GM18520 (cell line): ENCODE data around the gene METRNL.
"Not testable (repeated sequence)": the region's sequence is repeated elsewhere in the genome, so short reads cannot be mapped to it uniquely, and the experiment has no call there.

Experiments
- ATAC-seq: cut with Tn5 transposase; IDR thresholded peaks from one replicate; pipeline ENCODE4 v1.9.1; 2021; ENCODE audit not compliant: unreplicated experiment

The METRNL gene

DNA sequence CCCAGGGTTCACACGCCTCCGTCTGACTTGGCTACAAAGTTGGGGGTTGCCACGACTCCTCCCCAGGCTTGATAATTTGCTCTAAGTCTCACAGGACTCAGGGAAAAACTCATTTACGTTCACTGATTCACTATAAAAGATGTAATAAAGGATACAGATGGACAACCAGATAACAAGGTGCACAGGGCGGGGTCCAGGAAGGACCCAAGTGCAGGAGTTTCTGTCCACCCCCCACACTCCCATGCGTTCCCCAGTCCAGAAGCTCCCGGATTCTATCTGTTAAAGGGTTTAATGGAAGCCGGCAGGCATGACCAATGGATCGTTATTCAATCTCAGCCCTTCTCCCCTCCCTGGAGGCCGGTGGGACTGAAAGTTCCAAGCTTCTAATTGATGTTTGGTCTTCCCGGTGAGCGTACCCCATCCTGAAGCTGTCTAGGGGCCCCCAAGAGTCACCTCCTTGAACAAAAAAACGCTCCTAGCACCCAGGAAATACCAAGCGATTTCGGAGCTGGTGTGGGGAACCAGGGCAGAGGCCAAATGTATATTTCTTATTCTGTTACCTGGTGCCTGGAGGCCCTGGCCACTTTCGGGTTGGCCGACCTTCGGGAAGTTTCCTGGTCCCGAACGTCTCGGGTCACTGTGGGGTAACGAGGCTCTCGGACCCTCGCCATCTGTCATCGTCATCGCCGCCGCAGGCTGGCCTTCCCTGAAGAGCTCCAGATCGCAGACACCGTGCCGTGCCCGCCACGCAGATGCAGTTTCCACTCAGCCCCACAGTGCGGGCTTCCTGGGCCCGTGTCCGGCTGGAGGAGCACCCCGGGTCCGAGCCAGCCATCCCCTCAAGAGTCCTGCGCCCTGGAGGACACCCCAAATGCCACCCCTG, 13.5 kb upstream of the METRNL start:
- ATAC-seq = no peak

DNA sequence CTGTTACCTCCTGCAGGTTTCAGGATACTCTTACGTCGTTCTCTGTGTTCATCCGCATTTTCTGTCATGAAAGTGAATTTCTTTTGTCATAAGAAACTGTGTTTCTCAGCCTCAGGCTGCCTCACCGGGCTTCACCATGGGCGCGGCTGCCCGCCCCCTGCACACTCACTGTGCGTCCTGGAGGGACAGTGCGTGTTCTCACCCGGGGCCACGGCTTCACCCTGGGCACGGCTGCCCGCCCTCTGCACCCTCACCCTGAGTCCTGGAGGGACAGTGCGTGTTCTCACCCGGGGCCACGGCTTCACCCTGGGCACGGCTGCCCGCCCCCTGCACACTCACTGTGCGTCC, 12.9 kb upstream of the METRNL start:
- not testable (repeated sequence) for ATAC-seq

DNA sequence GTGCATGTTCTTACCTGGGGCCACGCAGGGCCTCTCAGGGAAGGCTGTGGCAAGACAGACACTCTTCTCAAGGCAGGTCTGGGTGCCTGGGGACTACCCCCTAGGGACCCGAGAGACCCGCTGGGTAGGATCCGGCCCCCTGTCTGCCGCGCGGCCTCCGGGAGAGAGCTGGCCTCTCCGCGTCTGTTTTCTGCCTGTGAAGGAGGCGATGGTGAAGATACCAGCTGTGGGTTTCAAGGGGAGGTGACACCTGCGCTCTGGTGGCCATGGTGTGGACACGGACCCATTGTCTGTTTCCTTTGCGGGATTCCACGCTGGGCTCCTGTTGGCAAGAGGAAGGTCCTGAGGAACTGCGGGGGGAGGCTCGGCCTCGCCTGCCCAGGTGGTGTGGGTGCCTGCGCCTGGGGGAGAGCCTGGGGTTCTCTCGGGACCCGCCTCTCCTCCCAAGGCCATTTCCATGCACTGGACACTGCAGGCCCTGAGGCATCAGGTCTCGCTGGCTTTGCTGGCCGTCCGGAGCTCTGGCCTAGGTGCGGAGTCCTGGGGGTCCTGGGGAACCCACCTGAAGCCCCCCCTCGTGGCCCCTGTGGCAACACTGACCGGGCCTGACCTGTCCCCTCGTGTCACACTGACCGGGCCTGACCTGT, 12.2 kb upstream of the METRNL start:
- no peak for ATAC-seq

DNA sequence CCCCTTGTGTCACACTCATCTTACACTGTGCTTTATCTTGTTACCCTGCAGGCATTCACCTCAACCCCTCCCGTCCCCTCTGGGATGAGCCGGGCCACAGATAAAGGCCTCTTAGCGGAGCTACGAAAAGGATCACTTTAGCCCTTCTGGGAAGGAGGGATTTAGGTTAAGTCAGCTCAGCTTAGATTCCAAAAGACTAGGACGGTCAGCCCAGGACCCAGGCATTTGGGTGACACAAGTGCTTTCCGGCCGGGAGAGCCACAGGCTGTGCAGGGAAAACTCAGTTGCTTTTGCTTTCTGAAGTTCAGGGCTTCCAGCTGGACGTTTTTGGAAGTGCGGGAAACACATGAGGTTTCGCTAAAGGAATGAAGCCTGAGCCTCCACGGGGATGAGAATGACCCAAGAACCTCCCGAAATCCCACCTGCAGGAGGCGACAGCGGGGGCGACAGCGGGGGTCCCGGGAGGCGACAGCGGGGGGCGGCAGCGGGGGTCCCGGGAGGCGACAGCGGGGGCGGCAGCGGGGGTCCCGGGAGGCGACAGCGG, 11.6 kb upstream of the METRNL start:
- ATAC-seq = no peak

DNA sequence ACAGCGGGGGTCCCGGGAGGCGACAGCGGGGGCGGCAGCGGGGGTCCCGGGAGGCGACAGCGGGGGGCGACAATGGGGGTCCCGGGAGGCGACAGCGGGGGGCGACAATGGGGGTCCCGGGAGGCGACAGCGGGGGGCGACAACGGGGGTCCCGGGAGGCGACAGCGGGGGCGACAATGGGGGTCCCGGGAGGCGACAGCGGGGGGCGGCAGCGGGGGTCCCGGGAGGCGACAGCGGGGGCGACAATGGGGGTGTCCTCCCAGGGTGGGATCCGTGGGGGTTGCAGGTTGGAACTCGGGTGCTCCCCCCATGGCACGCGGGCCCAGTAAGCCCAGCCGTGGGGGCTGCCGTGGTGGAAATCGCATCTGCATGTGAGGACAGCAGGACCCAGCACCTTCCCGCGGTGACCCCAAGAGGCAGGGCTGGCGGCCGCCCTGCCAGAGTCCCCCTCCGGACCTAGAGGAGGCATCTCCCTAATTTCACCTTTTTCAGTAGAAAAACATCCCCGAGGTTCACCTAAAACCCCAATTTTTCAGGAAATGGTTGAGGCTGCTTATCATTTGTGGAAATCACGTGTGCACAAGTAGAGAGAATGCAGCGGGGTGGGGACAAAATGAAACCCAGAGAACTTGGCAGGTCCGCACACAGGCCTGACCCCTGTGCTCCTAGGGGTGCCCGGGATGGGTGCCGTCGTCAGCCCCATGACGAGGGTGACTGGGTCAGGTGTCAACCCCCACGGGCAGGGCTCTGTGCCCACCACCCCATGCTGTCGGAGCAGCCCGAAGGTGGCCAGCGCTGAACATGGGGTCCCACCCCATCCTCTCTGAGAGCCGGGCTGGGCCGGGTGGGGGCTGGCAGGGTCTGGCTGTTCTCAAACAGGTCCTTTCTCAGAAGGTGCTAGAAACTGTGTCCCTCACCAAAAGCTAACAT, 10.5 kb upstream of the METRNL start:
- no peak for ATAC-seq

DNA sequence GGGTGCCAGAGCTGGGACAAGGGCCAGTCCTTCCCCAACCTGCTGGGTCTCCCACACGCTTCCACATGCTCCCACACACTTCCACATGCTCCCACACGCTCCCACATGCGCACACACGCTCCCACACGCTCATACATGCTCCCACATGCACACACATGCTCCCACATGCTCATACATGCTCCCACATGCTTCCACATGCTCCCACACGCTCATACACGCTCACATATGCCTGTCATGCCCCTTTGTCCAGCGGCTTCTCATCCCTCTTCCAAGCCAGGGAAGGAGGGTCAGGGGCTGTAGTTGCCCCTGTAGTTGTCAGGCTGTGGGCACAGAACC, 9.9 kb upstream of the METRNL start:
- no peak for ATAC-seq

DNA sequence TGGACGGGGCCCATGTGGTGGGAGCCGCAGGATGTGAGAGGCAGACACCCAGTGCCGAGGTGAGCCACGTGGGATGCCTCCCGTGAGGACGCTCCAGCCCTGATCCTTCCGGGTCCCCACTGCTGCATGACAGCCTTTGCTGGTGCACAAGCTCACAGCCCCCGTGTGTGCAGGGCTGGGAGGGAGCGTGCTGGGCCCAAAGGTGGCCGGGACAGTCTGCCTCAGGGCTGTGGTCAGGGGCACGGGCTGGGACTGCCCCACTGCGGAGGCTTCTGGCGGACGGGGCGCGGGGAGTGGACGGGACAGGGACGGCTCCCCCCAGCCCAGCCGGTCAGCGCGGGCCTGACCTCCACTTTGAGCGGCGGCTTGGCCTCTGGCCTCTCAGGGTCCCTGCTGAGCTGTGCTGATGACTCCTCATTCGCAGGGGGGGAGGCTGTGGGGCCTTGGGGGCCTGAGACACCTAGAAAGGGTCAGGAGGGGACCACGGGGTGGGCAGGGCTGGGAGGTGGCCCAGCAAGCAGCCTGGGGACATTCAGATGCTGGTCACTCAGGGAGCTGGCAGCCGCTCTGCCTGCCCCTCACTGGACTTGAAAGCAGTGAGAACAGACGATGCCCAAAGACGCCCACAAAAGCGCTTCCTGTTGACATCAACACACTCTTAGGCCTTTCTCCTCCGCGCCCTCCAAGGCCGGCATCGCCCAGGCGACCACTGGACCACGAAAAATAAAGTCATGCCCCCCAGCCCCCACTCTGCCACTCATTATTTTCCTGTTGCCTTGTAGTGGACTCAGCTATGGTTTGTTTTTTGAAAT, 9.3 kb upstream of the METRNL start:
- no peak for ATAC-seq

DNA sequence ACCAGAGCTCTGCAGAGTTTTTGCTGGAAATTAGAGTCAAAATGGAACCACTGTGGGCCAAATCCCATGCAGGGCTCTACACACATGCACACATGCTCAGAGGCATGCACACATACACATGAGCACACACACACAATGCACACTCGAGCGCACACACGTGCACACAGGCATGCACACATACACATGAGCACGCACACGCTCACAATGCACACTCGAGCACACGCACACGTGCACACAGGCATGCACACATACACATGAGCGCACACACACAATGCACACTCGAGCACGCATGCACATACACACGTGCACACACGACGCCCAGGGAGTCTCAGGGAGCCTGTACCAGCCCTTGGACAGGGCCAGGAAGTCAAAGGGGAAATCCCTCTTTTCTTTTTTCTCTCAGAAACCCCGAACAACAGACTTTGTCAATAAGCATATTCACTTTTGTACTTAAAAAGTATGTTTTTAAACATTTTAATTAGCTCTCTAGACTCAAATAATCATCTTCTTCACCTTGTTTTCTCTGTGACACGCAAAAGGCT, 8.5 kb upstream of the METRNL start:
- ATAC-seq = no peak

DNA sequence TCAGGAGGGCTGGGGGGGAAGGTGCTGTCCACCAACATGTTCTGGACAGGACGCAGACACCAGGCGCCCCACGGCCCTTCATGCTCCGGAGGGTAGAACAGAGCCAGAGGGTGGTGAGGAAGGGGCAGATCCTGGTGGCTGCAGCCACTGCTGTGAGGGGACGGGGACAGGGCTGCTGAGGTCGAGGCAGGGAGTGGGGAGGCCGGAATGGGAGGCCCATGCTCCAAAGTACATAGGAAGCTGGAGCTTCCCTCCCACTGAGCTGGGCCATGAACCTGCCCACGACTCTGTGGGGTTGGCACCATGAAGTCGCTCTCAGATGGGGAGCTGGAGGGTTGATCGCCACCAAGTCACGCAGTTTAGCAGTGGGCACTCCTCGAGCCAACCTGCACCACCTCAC, 8.0 kb upstream of the METRNL start:
- ATAC-seq = no peak

DNA sequence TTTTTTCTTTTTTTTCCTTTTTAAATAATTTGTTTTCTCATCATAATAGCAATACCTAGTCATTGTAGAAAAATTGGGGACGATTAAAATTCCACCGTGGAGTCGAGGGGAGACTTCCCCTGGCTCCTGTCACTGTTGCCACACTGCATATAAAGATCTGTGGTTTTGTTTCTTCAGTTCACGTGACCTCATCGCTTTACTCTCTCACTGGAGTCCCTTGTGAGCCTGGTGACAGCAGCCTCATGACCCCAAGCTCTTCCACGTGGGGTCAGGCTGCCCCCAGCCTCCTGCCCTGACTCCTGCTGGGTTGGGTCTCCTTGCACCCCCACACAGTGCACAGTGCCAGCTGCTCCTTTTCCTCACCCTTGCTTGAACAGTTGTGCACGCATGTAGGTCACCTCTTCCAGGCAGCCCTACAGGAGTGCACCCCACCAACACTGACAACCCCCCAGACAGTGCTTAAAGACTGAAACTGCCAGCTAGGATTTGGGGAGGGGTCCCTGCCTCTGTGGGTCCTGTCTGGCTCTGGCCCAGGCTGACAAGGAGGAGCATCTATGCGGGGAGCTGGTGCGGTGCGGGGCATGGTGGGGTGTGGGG, 7.3 kb upstream of the METRNL start:
- ATAC-seq = no peak

DNA sequence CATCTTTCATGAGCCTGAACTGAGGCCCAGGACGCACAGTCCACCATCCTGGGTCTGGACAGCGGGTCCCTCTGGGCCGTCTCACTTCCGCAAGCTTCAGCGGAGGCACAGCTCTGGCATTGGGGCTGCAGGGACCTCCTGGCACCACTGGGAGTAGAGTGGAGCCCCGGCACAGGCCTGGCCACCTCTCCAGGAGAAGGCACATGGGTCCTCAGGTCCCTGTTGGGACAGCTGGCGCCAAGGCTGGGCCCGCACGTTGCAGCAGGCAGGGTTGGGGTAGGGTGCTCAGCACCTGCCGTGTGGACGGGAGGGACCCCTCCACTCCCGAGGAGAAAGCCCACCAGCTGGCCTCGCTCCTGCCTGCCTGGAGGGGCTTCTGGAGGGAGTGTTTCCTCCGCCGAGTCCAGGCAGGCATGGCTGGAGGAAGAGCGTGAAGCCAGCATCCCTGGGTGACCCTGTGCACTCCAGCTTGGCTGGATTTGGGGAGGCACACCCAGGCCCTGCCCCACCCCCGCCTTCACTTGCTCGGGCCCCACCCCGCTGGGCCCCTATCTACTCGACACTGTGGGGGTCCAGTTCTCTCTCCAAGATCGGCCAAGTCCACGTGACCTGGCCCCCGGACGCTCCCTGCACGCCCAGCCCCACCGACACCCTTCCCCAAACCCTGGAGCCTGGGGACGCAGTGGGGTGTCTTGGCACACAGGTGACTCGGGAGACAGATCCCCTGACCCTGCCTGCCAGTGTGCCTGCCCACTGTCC, 6.6 kb upstream of the METRNL start:
- ATAC-seq = no peak

DNA sequence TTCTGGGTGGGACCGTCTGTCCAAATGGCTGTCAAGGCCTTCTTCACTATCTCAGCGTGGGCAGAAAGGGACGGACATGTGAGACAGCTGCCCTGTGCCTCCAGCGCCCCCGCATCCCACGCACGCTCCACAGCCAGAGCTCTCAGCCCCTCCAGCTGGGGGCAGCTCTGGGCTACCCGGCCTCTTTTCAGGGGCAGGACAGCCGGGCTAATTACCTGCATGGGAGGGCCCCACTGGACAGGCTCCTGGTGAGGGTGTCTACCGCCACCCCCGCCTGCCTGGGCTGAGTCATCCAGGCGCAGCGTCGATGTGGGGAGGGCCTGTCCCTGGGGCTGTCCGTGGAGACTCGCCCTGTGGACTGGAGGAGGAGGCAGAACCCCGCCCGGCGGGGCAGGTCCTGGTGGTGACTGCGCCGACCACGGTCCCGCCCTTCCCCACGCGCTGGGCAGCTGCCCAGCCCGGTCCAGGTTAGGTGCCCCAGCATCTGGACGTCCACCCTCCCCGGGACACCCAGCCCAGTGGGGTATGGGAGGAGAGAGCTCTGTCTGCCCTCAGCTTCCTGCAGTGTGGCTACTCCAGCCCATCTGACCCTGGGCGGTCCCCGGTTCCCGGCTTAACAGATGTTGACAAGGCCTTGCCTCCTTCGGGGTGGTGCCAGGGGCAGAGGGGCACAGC, 5.9 kb upstream of the METRNL start:
- ATAC-seq = no peak

DNA sequence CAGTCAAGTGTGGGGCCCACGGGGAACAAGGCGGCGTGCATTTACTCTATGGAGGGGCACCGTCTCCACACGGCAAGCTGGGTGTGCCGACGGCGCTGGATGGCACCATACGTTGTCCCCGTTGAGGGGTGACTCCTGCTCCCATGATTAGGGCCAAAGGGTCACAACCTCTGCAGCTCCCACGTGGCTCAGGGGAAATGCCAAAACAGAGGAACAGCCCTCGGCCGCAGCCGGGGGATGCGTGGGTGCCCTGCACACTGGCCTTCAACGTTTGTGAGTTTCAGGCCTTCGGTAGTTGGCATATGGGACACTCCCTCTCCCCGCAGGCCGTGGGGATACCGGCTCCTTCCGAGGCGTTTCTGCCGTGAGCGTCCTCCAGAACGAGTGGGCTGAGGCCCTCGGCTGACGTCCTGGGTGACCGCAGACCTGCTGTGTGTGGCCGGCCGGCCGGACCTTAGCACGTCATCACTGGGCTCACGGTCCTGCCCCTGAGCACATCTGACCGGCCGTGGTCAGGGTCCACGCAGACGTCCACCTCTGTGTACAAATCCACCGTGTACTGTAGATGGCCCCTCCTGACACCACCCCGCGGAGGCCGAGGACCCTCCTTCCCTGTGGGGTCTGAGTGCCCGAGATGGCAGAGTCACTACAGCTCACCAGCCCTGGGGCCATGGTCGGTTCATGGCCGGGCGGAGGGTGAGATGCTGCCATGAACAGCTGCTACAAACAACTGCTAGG, 4.8 kb upstream of the METRNL start:
- ATAC-seq = no peak

DNA sequence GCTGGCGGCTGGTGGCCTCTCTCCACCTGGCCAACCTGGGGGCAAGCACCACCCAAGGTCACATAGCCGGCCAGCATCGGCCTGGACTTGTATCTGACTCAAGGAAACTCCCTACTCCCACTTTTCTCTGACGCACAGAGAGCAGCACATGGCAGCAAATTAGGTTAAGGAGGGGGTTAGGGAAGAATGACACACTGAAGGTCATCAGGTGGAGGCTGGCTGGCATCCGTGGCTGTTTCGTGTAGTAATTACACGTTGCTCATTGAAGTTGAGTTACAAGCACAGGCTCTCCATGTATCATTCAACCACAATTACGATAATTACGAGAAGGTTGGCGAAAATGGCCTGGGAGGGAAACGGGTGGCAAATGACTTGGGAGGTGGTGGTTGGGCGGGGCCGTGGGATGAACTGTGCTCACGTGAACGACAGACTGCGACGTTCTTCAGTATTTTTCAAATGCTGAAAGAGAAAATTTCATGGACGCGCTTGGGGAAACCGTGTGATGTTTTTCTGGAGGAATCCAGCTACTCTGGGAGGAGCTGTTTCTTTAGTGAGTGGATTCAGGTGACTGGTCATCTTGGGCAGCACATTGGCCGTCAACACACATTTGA, 4.0 kb upstream of the METRNL start:
- no peak for ATAC-seq

DNA sequence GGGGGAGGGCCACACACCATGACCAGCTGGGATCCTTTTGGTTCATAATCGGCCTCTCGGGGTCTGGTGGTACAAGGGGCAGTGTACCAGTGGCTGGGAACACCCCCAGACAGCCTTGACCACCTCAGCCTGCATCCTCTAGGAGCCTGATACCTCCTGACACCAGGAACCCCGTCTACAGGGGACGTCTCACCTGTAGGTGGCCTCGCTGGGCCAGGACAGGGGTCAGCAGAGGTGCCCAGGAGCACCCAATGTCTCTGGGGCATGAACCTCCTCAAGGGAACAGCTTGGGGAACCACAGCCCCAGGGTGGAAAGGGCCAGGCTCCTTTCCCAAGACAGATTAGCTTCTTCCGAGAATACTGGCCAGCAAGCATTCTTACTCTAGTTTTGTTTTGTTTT, 2.5 kb upstream of the METRNL start:
- no peak for ATAC-seq

DNA sequence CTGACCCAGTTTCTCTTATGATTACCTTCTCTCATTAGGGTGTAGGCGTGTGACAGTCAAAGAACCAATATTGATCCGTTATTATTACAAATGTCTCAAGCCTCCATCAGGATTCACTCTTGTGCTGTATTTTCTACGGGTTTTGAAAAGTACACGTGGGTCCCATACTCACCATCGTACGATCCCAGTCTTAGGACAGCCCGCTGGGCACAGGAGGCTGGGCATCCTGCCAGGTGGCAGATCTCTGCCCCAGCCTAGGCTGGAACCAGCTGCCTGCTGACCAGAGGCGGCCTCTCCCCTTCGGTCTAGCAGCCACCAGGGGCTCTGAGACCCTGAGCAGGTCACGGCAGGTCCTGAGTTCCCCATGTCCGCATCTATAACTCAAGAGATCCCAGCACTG, 2.0 kb upstream of the METRNL start:
- no peak for ATAC-seq

DNA sequence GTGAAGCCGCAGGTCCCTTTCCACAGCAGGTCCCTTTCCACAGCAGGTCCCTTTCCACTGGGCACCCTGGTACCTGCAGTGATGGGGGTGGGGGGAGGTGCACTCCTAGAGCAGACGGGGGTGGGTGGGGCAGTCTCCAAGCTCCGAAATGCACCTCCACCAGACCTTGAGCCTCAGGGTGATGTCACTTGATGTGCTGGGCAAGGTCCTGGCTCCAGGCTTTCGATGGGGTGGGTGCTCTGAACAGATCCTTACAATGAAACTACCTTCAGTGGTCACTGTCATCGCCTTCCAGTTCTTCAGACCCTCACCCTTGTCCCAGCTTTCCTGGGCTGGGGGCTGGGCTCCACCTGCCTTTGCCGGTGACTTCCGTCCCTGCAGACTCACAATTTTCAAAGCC, 1.5 kb upstream of the METRNL start:
- ATAC-seq = no peak
